ENCODE data around the gene WFIKKN1. TPM values are rescaled to one million over a fixed set of nuclear protein-coding genes. Genes with fewer than 3 reads are reported as not detected.

The WFIKKN1 gene
- total and polyA plus RNA-seq, 4 donors = 0.31 to 2.5 (median 0.61) TPM

DNA sequence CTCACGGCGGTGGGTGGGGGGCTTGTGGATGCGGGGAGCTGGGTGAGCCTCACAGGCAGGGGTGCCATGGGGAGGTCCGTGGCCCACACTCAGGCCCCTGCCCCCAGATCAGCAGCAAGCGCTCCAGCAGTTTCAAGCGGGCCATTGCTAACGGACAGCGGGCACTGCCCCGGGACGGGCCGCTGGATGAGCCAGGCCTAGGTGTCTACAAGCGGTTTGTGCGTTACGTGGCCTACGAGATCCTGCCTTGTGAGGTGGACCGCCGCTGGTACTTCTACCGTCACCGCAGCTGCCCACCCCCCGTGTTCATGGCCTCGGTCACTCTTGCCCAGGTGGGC, 45.7 kb downstream of the WFIKKN1 start:
- Histone ChIP-seq H3K27ac (ENCODE audit: low read depth in 1 of 2, low read length in 1 of 2) (no peak overlapping the region), H3K4me3 (no peak overlapping the region), H3K4me1 (ENCODE audit: control insufficient read depth in 5 of 5, insufficient read depth in 5 of 5, low read length in 5 of 5) (peaks cover 2 to 23% (median 13%) of the 10 kb centered on the region in 5 donors), H3K9ac (ENCODE audit: insufficient read depth in 1 of 2, low read length in 2 of 2) (no peak overlapping the region), H3K36me3 (ENCODE audit: control insufficient read depth in 4 of 4, insufficient read depth in 4 of 4, low read length in 4 of 4) (peaks cover 1 to 24% (median 12%) of the 10 kb centered on the region in 4 donors), H3K27me3 (ENCODE audit: control insufficient read depth in 3 of 3, insufficient read depth in 3 of 3, low read length in 2 of 3) (no peaks in the 10 kb centered on the region), H3K9me3 (ENCODE audit: control insufficient read depth in 4 of 4, insufficient read depth in 3 of 4, low read length in 3 of 4) (peaks cover 0 to 4% (median 0%) of the 10 kb centered on the region in 4 donors)
- 82 to 87% methylated on average over 20 to 21 of the region's 21 CpGs for WGBS, 2 donors
- TF ChIP-seq, protein P1, sequence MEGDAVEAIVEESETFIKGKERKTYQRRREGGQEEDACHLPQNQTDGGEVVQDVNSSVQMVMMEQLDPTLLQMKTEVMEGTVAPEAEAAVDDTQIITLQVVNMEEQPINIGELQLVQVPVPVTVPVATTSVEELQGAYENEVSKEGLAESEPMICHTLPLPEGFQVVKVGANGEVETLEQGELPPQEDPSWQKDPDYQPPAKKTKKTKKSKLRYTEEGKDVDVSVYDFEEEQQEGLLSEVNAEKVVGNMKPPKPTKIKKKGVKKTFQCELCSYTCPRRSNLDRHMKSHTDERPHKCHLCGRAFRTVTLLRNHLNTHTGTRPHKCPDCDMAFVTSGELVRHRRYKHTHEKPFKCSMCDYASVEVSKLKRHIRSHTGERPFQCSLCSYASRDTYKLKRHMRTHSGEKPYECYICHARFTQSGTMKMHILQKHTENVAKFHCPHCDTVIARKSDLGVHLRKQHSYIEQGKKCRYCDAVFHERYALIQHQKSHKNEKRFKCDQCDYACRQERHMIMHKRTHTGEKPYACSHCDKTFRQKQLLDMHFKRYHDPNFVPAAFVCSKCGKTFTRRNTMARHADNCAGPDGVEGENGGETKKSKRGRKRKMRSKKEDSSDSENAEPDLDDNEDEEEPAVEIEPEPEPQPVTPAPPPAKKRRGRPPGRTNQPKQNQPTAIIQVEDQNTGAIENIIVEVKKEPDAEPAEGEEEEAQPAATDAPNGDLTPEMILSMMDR (IDR thresholded peaks at IDR 0.05; ENCODE audit: control extremely low read depth, extremely low read depth) = no peak
- DNase-seq = no peak
- no peak for ATAC-seq (ENCODE audit: insufficient read depth, low FRiP score)

DNA sequence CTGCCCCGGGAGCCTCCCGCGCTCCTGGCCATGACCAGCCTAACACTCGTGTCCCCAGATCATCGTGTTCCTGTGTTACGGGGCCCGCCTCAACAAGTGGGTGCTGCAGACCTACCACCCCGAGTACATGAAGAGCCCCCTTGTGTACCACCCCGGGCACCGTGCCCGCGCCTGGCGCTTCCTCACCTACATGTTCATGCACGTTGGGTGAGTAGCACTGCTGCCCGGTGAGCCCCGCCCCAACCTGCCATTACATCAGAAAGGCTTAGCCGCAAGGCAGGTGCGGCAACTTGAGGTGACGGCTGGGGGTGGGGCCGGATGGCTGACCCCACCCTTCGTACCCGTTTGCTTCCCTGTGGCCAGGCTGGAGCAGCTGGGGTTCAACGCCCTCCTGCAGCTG, 46.1 kb downstream of the WFIKKN1 start:
- H3K9ac ChIP-seq (ENCODE audit: insufficient read depth in 1 of 2, low read length in 2 of 2) = no peak overlapping the region
- WGBS, 2 donors = 49 to 63% methylated on average over 23 of the region's 23 CpGs
- no peak for ATAC-seq (ENCODE audit: insufficient read depth, low FRiP score)

DNA sequence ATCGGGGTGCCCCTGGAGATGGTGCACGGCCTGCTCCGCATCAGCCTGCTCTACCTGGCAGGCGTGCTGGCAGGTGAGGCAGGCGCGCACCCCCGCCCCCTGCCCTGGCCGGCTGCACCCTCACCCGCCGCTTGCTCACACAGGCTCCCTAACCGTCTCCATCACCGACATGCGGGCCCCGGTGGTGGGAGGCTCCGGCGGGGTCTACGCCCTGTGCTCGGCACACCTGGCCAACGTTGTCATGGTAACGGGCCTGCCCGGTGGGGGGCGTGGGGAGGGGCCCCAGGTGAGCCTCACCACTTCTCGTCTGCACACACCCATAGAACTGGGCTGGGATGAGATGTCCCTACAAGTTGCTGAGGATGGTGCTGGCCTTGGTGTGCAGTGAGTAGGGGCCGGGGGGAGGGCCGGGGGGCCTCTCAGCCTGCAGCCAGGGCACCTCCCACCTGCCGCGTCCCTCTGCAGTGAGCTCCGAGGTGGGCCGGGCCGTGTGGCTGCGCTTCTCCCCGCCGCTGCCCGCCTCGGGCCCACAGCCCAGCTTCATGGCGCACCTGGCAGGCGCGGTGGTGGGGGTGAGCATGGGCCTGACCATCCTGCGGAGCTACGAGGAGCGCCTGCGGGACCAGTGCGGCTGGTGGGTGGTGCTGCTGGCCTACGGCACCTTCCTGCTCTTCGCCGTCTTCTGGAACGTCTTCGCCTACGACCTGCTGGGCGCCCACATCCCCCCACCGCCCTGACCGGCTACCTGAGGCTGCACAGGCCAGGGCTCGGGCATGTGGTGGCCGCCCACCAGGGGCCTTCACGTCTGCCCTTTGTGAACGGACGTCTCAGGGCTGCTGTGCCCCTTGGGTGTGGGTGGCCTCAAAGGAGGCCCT, 46.8 kb downstream of the WFIKKN1 start:
- no peak for DNase-seq
- TF ChIP-seq, protein P1 (IDR thresholded peaks at IDR 0.05; ENCODE audit: control extremely low read depth, extremely low read depth) = no peak
- no peak for ATAC-seq (ENCODE audit: insufficient read depth, low FRiP score)
- WGBS, 2 donors = 54 to 62% methylated on average over 47 to 57 of the region's 57 CpGs
- Histone ChIP-seq H3K9ac (ENCODE audit: insufficient read depth in 1 of 2, low read length in 2 of 2) (no peak overlapping the region), H3K4me1 (ENCODE audit: control insufficient read depth in 5 of 5, insufficient read depth in 5 of 5, low read length in 5 of 5) (peaks cover 4 to 28% (median 17%) of the 10 kb centered on the region in 5 donors), H3K4me3 (no peak overlapping the region), H3K9me3 (ENCODE audit: control insufficient read depth in 4 of 4, insufficient read depth in 3 of 4, low read length in 3 of 4) (peaks cover 0 to 2% (median 0%) of the 10 kb centered on the region in 4 donors), H3K36me3 (ENCODE audit: control insufficient read depth in 4 of 4, insufficient read depth in 4 of 4, low read length in 4 of 4) (peaks cover 7 to 24% (median 14%) of the 10 kb centered on the region in 4 donors), H3K27me3 (ENCODE audit: control insufficient read depth in 3 of 3, insufficient read depth in 3 of 3, low read length in 2 of 3) (no peaks in the 10 kb centered on the region), H3K27ac (ENCODE audit: low read depth in 1 of 2, low read length in 1 of 2) (no peak overlapping the region)

More for the DNA sequence above, 46.1 kb downstream of the WFIKKN1 start:
- Histone ChIP-seq H3K9me3 (ENCODE audit: control insufficient read depth in 4 of 4, insufficient read depth in 3 of 4, low read length in 3 of 4) (peaks cover 0 to 4% (median 0%) of the 10 kb centered on the region in 4 donors), H3K27ac (ENCODE audit: low read depth in 1 of 2, low read length in 1 of 2) (no peak overlapping the region), H3K36me3 (ENCODE audit: control insufficient read depth in 4 of 4, insufficient read depth in 4 of 4, low read length in 4 of 4) (peaks cover 5 to 24% (median 14%) of the 10 kb centered on the region in 4 donors), H3K27me3 (ENCODE audit: control insufficient read depth in 3 of 3, insufficient read depth in 3 of 3, low read length in 2 of 3) (no peaks in the 10 kb centered on the region), H3K4me1 (ENCODE audit: control insufficient read depth in 5 of 5, insufficient read depth in 5 of 5, low read length in 5 of 5) (peaks cover 4 to 26% (median 17%) of the 10 kb centered on the region in 5 donors), H3K4me3 (no peak overlapping the region)
- no peak for DNase-seq
- TF ChIP-seq, protein P1 (IDR thresholded peaks at IDR 0.05; ENCODE audit: control extremely low read depth, extremely low read depth) = no peak
